HCT116 (cell line): ENCODE measurements around the gene GINS3. TPM values are rescaled to one million over a fixed set of nuclear protein-coding genes. Genes with fewer than 3 reads are reported as not detected.

ENCODE experiments used
- ATAC-seq: fragments of 200-7000 bp; cut with Tn5 transposase; 2 replicates; pipeline ENCODE4 v1.9.1; 2020; ENCODE audit warnings: mild to moderate bottlenecking, moderate library complexity
- BruUV-seq: library from RNA; stranded (reverse); fragments of 400-500 nt; replicated peaks from 2 replicates; lab custom pipeline; 2021; lab: Mats Ljungman, UMichigan
- CTCF ChIA-PET: fragments of 300-600 bp; sonication (Branson Sonifier 250); formaldehyde crosslinking; loops from one replicate; lab custom pipeline; 2021; ENCODE audit warnings: antibody characterized with exemption; lab: Charles Lee
- POLR2A ChIA-PET: fragments of 300-600, 350-600 bp; sonication (Branson Sonifier 250); formaldehyde crosslinking; loops from one replicate; lab custom pipeline; 2021; ENCODE audit warnings: antibody characterized with exemption; lab: Charles Lee
- RAD21 ChIA-PET, 2 experiments: fragments of 300-600 bp; sonication (Branson Sonifier 250); formaldehyde crosslinking; loops; one replicate each; lab custom pipeline; 2023; ENCODE audit warnings: low total read pairs in 2 of 2; ENCODE audit not compliant: uncharacterized antibody in 2 of 2, unreplicated experiment in 2 of 2, low non-redundant PET in 1 of 2; lab: Charles Lee
- DNase-seq: peaks from one replicate; pipeline ENCODE4 v3.0.0-alpha.2; 2010; ENCODE audit warnings: low read depth, low spot score
- H2AFZ ChIP-seq: fragments of 200-600 bp; shearing (Covaris generic), sonication (generic); 2 replicates; pipeline ENCODE4 v1.6.1; 2017; ENCODE audit warnings: low read depth, mixed run types, mixed read lengths, antibody characterized with exemption, low read length; ENCODE audit not compliant: poor library complexity, severe bottlenecking
- H3K27ac ChIP-seq: 2 replicates; pipeline ENCODE4 v1.5.1; 2012; ENCODE audit warnings: low read depth, low read length
- H3K27me3 ChIP-seq: fragments of 200-600 bp; sonication (generic); 2 replicates; pipeline ENCODE4 v1.6.1; 2016; ENCODE audit warnings: mixed run types, low read length, mixed read lengths; ENCODE audit not compliant: insufficient read depth
- H3K36me3 ChIP-seq, 2 experiments: fragments of 200-500 bp in 1 of 2; fragments of 200-600 bp in 1 of 2; sonication (Bioruptor generic) in 1 of 2; sonication (generic) in 1 of 2; 2 replicates each; pipeline versions ENCODE4 v1.5.1 to v1.6.1; 2014 to 2016; ENCODE audit warnings: low read length in 2 of 2, inconsistent platforms in 1 of 2, mixed read lengths in 1 of 2, mixed run types in 1 of 2; ENCODE audit not compliant: insufficient read depth in 2 of 2, control insufficient read depth in 1 of 2
- H3K4me1 ChIP-seq, 2 experiments: fragments of 200-600 bp in 1 of 2; sonication (generic) in 1 of 2; 2 replicates each; pipeline versions ENCODE4 v1.5.1 to v1.6.1; 2012 to 2017; ENCODE audit warnings: low read length in 2 of 2, inconsistent platforms in 1 of 2, mild to moderate bottlenecking in 1 of 2, mixed read lengths in 1 of 2, mixed run types in 1 of 2, moderate library complexity in 1 of 2; ENCODE audit not compliant: insufficient read depth in 2 of 2, control insufficient read depth in 1 of 2
- H3K4me2 ChIP-seq: fragments of 200-600 bp; sonication (generic); 2 replicates; pipeline ENCODE4 v1.6.1; 2017; ENCODE audit warnings: mixed run types, low read length, mixed read lengths
- H3K4me3 ChIP-seq, 2 experiments: fragments of 200-600 bp in 1 of 2; sonication (generic) in 1 of 2; replicated peaks in 1 of 2; 2 replicates each; pipeline ENCODE4 v1.5.1; 2011 to 2016; ENCODE audit warnings: low read length in 2 of 2, control low read depth in 1 of 2, low read depth in 1 of 2, mild to moderate bottlenecking in 1 of 2, mixed read lengths in 1 of 2, mixed run types in 1 of 2
- H3K79me2 ChIP-seq: fragments of 200-600 bp; sonication (generic); 2 replicates; pipeline ENCODE4 v1.6.1; 2017; ENCODE audit warnings: mild to moderate bottlenecking, mixed run types, low read length, moderate library complexity, mixed read lengths; ENCODE audit not compliant: insufficient read depth
- H3K9ac ChIP-seq: fragments of 200-600 bp; sonication (generic); 2 replicates; pipeline ENCODE4 v1.6.1; 2016; ENCODE audit warnings: low read length, mixed read lengths
- H3K9me2 ChIP-seq: fragments of 200-600 bp; sonication (generic), shearing (Covaris generic); 2 replicates; pipeline ENCODE4 v1.6.1; 2017; ENCODE audit warnings: mixed run types, mild to moderate bottlenecking, moderate library complexity; ENCODE audit not compliant: insufficient read depth
- H3K9me3 ChIP-seq, 2 experiments: fragments of 200-500 bp in 1 of 2; fragments of 200-600 bp in 1 of 2; sonication (Bioruptor generic) in 1 of 2; sonication (generic) in 1 of 2; 2 replicates each; pipeline ENCODE4 v1.6.1; 2014 to 2017; ENCODE audit warnings: low read length in 2 of 2, mixed read lengths in 2 of 2, inconsistent platforms in 1 of 2, low read depth in 1 of 2, mild to moderate bottlenecking in 1 of 2, mixed run types in 1 of 2, moderate library complexity in 1 of 2; ENCODE audit not compliant: control insufficient read depth in 1 of 2, insufficient read depth in 1 of 2
- H4K20me1 ChIP-seq: fragments of 200-600 bp; sonication (generic), shearing (Covaris generic); 2 replicates; pipeline ENCODE4 v1.6.1; 2017; ENCODE audit warnings: mixed run types, mild to moderate bottlenecking, moderate library complexity; ENCODE audit not compliant: insufficient read depth
- CEBPB ChIP-seq: IDR thresholded peaks from 2 replicates; pipeline ENCODE4 v1.6.1; 2012; ENCODE audit warnings: low read depth
- CTCF ChIP-seq, 3 experiments: fragments of 200-600 bp in 1 of 3; sonication (generic) in 1 of 3; IDR thresholded peaks in 2 of 3; conservative IDR thresholded peaks in 1 of 3; 2 replicates each; pipeline ENCODE4 v1.5.1; 2012 to 2017; ENCODE audit warnings: low read depth in 2 of 3, low read length in 2 of 3, antibody characterized with exemption in 1 of 3, borderline replicate concordance in 1 of 3, control low read depth in 1 of 3, mild to moderate bottlenecking in 1 of 3, mixed read lengths in 1 of 3, mixed run types in 1 of 3, moderate library complexity in 1 of 3; ENCODE audit not compliant: insufficient read depth in 1 of 3
- EGR1 ChIP-seq: IDR thresholded peaks from 2 replicates; pipeline ENCODE4 v1.6.1; 2012; ENCODE audit warnings: low read depth
- EZH2 ChIP-seq: fragments of 200-600 bp; sonication (generic); IDR thresholded peaks from 2 replicates; pipeline ENCODE4 v1.6.1; 2017; ENCODE audit warnings: antibody characterized with exemption, mixed run types
- EZH2phosphoT487 ChIP-seq: fragments of 200-600 bp; IDR thresholded peaks from 2 replicates; pipeline ENCODE4 v1.6.1; 2018; ENCODE audit warnings: antibody characterized with exemption, borderline replicate concordance
- JUND ChIP-seq: IDR thresholded peaks from 2 replicates; pipeline ENCODE4 v1.6.1; 2012
- REST ChIP-seq: IDR thresholded peaks from 2 replicates; pipeline ENCODE4 v1.6.1; 2012; ENCODE audit warnings: low read depth
- SRF ChIP-seq: IDR thresholded peaks from 2 replicates; pipeline ENCODE4 v1.6.1; 2012; ENCODE audit warnings: low read depth
- TCF7L2 ChIP-seq: IDR thresholded peaks from 2 replicates; pipeline ENCODE4 v1.7.0; 2011; ENCODE audit warnings: borderline replicate concordance, inconsistent platforms; ENCODE audit not compliant: insufficient read depth, insufficient read length; ENCODE audit errors: extremely low read depth
- intact Hi-C: fragments of 100-400 bp; cut with micrococcal nuclease; formaldehyde crosslinking; loops from 2 replicates; pipeline ENCODE4 v1.10.0; 2022
- total RNA-seq: library from RNA; stranded (reverse); gene quantifications from one replicate; pipeline ENCODE4 v1.2.1, GENCODE V29; 2021; ENCODE audit not compliant: unreplicated experiment

Gene GINS3
- total RNA-seq, 1 experiment from 2014 or later, result 12.1 TPM

GRCh38 chr16:58375386-58375785, 16.9 kb upstream of the GINS3 start:
- intact Hi-C loops, result no loop called here
- ATAC-seq (no peak), DNase-seq (no peak)
- Histone ChIP-seq H3K4me1 (no peaks in the 10 kb centered on the region), H3K27me3 (peaks cover 5% of the 10 kb centered on the region; the same call in 1 of the 2 replicates), H3K36me3 (no peaks in the 10 kb centered on the region), H2AFZ (no peak overlapping the region), H3K4me3 (no peak overlapping the region), H3K9ac (no peak overlapping the region), H3K27ac (no peak overlapping the region), H3K9me3 (no peaks in the 10 kb centered on the region; a peak in 1 of 4 replicates), H3K4me2 (no peak overlapping the region), H3K79me2 (no peaks in the 10 kb centered on the region), H3K9me2 (no peaks in the 10 kb centered on the region), H4K20me1 (no peaks in the 10 kb centered on the region)
- ChIA-PET CTCF (no interaction called here), RAD21 (no interaction called here), POLR2A (no interaction called here)
- TF ChIP-seq TCF7L2 (no peak), CTCF (IDR thresholded peaks at IDR 0.05 in 2 of 3, conservative IDR thresholded peaks at IDR 0.05 in 1 of 3; ENCODE audit: borderline replicate concordance in 1 of 3, insufficient read depth in 1 of 3, low read depth in 2 of 3, low read length in 2 of 3) (no peak), EGR1 (no peak)
- BruUV-seq, result no TSS peak

GRCh38 chr16:58377932-58378331, 14.3 kb upstream of the GINS3 start:
- POLR2A ChIA-PET, result no interaction called here
- Histone ChIP-seq H4K20me1 (no peaks in the 10 kb centered on the region), H3K4me1 (no peaks in the 10 kb centered on the region), H3K9me2 (no peaks in the 10 kb centered on the region), H3K27me3 (no peaks in the 10 kb centered on the region), H3K9ac (no peak overlapping the region), H2AFZ (no peak overlapping the region), H3K79me2 (no peaks in the 10 kb centered on the region), H3K27ac (no peak overlapping the region), H3K4me2 (no peak overlapping the region), H3K9me3 (no peaks in the 10 kb centered on the region), H3K4me3 (no peak overlapping the region), H3K36me3 (no peaks in the 10 kb centered on the region)
- RAD21 ChIA-PET, result no interaction called here
- ATAC-seq (no peak), DNase-seq (no peak)
- no TSS peak for BruUV-seq
- CTCF ChIA-PET, result no interaction called here
- intact Hi-C loops, result no loop called here
- TF ChIP-seq SRF (no peak), CEBPB (no peak), REST (no peak), EGR1 (no peak), EZH2 (no peak), JUND (no peak), EZH2phosphoT487 (no peak), CTCF (IDR thresholded peaks at IDR 0.05 in 2 of 3, conservative IDR thresholded peaks at IDR 0.05 in 1 of 3; ENCODE audit: borderline replicate concordance in 1 of 3, insufficient read depth in 1 of 3, low read depth in 2 of 3, low read length in 2 of 3) (no peak)
